ENCODE results near the gene COL19A1.

- TF ChIP-seq ZNF609 (CRISPR knock-in tag; IDR thresholded peaks at IDR 0.05; ENCODE audit: borderline replicate concordance) (no peak), SP5 (CRISPR knock-in tag; IDR thresholded peaks at IDR 0.05; ENCODE audit: borderline replicate concordance, low read depth) (no peak), CTCF (CRISPR knock-in tag; IDR thresholded peaks at IDR 0.05) (no peak), CEBPB (IDR thresholded peaks at IDR 0.05; ENCODE audit: borderline replicate concordance, low read depth, low read length) (no peak)
These were observed 309.4 kb downstream of the COL19A1 start for GRCh38 chr6:70175770-70176169.
